BLaER1 (cell line): ENCODE data around the gene PELI2.

Experiments used
- H3K27ac ChIP-seq: shearing (Covaris generic); formaldehyde crosslinking; 2 replicates; pipeline ENCODE4 v1.8.1; 2022
- H3K27me3 ChIP-seq: shearing (Covaris generic); formaldehyde crosslinking; 2 replicates; pipeline ENCODE4 v1.8.1; 2022
- H3K36me3 ChIP-seq: shearing (Covaris generic); formaldehyde crosslinking; 2 replicates; pipeline ENCODE4 v1.8.1; 2022
- H3K4me1 ChIP-seq: shearing (Covaris generic); formaldehyde crosslinking; 2 replicates; pipeline ENCODE4 v1.8.1; 2022
- H3K4me2 ChIP-seq: shearing (Covaris generic); formaldehyde crosslinking; 2 replicates; pipeline ENCODE4 v1.8.1; 2022
- H3K4me3 ChIP-seq: shearing (Covaris generic); formaldehyde crosslinking; 2 replicates; pipeline ENCODE4 v1.8.1; 2022
- H3K9ac ChIP-seq: shearing (Covaris generic); formaldehyde crosslinking; 2 replicates; pipeline ENCODE4 v1.8.1; 2022
- H3K9me3 ChIP-seq: shearing (Covaris generic); formaldehyde crosslinking; 2 replicates; pipeline ENCODE4 v1.8.1; 2022
- H4K20me1 ChIP-seq: shearing (Covaris generic); formaldehyde crosslinking; 2 replicates; pipeline ENCODE4 v1.8.1; 2022
- Cebpa-rat ChIP-seq: shearing (Covaris generic); IDR thresholded peaks from 2 replicates; pipeline ENCODE4 v1.8.1; 2022

PELI2 gene

GRCh38 chr14:56273951-56274350 is 155.7 kb downstream of the PELI2 start:
- H3K27me3 ChIP-seq, result no peaks in the 10 kb centered on the region
- no peaks in the 10 kb centered on the region for H3K9me3 ChIP-seq
- peaks cover 72% of the 10 kb centered on the region for H3K36me3 ChIP-seq
- no peak overlapping the region for H3K4me2 ChIP-seq
- no peaks in the 10 kb centered on the region for H3K4me1 ChIP-seq
- no peak overlapping the region for H3K9ac ChIP-seq
- H4K20me1 ChIP-seq, result peaks cover 90% of the 10 kb centered on the region
- H3K27ac ChIP-seq, result no peak overlapping the region
- TF ChIP-seq Cebpa-rat, result no peak
- no peak overlapping the region for H3K4me3 ChIP-seq

DNA sequence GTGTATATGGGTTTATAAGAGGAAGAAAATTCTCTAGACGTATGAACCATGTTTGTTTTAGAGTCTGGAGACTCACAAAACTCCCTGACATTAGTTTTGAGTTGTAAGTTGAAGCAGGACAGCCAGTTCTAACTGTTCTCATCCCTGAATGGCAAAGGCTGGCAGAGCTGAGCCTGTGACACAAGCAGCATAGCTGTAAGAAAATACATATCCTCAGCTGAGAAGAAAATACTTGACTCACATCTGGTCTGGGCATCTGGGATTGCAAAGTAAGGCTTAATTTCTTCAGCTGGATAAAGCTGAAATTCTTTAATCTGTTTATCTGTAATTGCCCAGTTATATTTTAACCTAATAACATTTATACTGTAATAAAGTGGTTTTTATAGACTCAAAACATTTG is 156.3 kb downstream of the PELI2 start:
- H3K9ac ChIP-seq, result no peak overlapping the region
- no peaks in the 10 kb centered on the region for H3K4me1 ChIP-seq
- H3K36me3 ChIP-seq, result peaks cover 66% of the 10 kb centered on the region
- no peaks in the 10 kb centered on the region for H3K27me3 ChIP-seq
- peaks cover 84% of the 10 kb centered on the region for H4K20me1 ChIP-seq
- H3K4me3 ChIP-seq, result no peak overlapping the region
- no peak overlapping the region for H3K27ac ChIP-seq
- H3K4me2 ChIP-seq, result no peak overlapping the region
- no peaks in the 10 kb centered on the region for H3K9me3 ChIP-seq
- TF ChIP-seq Cebpa-rat, result no peak

GRCh38 chr14:56276108-56276507 is 157.9 kb downstream of the PELI2 start:
- H3K4me1 ChIP-seq, result no peaks in the 10 kb centered on the region
- peaks cover 60% of the 10 kb centered on the region for H3K36me3 ChIP-seq
- TF ChIP-seq Cebpa-rat, result no peak
- no peaks in the 10 kb centered on the region for H3K27me3 ChIP-seq
- no peaks in the 10 kb centered on the region for H3K9me3 ChIP-seq
- no peak overlapping the region for H3K27ac ChIP-seq
- no peak overlapping the region for H3K9ac ChIP-seq
- H3K4me3 ChIP-seq, result no peak overlapping the region
- peaks cover 68% of the 10 kb centered on the region for H4K20me1 ChIP-seq
- H3K4me2 ChIP-seq, result no peak overlapping the region

DNA sequence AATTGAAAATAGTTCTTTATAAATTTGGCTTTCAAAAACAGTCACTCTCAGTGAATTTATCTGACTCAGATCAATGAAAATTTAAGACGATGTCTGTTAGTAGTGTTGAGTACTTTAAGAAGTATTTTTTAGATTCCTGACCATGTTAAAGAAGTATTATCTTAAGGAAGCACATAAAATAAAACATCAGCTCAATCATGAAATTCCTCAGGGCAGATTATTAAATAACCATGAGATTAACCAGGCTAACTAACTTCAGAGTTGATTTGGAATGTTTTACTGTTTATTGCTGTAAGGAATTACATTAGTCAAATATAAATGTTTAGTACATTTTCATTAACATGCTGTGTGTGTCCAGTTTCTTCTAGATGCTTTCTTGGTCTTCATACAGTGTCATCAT is 160.2 kb downstream of the PELI2 start:
- Histone ChIP-seq H4K20me1 (peaks cover 45% of the 10 kb centered on the region), H3K4me1 (no peaks in the 10 kb centered on the region), H3K27me3 (no peaks in the 10 kb centered on the region), H3K4me2 (no peak overlapping the region), H3K27ac (no peak overlapping the region), H3K36me3 (peaks cover 51% of the 10 kb centered on the region), H3K4me3 (no peak overlapping the region), H3K9me3 (no peaks in the 10 kb centered on the region), H3K9ac (no peak overlapping the region)
- no peak for TF ChIP-seq Cebpa-rat

DNA sequence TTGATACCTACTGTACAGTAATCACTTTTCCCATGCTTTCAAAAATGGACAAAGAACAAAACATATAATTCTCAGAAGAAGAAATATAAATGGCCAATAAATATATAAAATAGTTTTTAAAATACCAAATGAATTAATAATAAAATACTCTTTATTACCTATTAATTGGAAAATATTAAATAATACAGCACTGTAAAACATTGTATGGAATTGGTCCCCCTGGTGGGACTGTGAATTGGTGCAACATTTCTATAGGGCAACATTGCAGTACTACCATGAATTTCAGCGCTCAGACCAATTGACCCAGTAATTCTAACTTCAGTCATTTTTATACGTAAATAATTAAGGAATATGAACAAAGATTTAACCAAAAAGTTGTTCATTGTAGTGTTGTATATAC is 162.6 kb downstream of the PELI2 start:
- H3K27ac ChIP-seq, result no peak overlapping the region
- no peak overlapping the region for H3K9ac ChIP-seq
- TF ChIP-seq Cebpa-rat, result no peak
- H3K4me2 ChIP-seq, result no peak overlapping the region
- peaks cover 52% of the 10 kb centered on the region for H3K36me3 ChIP-seq
- H3K4me1 ChIP-seq, result no peaks in the 10 kb centered on the region
- H3K9me3 ChIP-seq, result no peaks in the 10 kb centered on the region
- peaks cover 37% of the 10 kb centered on the region for H4K20me1 ChIP-seq
- no peak overlapping the region for H3K4me3 ChIP-seq
- no peaks in the 10 kb centered on the region for H3K27me3 ChIP-seq

DNA sequence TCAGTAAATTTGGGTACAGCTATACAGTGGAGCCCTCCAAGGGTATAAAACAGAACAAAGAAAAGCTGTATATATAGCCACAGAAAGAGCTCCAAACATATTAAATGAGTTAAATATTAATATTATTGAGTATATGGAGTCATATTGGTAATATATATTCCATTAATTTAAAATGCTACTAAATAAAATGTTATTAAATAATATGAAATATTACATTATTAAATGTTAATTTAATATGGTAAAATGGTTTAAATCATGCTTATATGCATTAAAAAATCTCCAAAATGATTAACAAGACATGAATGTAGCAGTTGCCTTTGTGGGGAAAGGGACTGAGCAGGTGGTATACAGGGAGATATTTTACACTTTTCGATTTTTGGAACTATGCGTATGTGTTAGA is 164.0 kb downstream of the PELI2 start:
- no peak for TF ChIP-seq Cebpa-rat
- no peak overlapping the region for H3K9ac ChIP-seq
- H3K27ac ChIP-seq, result no peak overlapping the region
- H3K4me1 ChIP-seq, result no peaks in the 10 kb centered on the region
- H4K20me1 ChIP-seq, result peaks cover 29% of the 10 kb centered on the region
- H3K36me3 ChIP-seq, result peaks cover 45% of the 10 kb centered on the region
- no peaks in the 10 kb centered on the region for H3K27me3 ChIP-seq
- no peaks in the 10 kb centered on the region for H3K9me3 ChIP-seq
- no peak overlapping the region for H3K4me2 ChIP-seq
- no peak overlapping the region for H3K4me3 ChIP-seq

DNA sequence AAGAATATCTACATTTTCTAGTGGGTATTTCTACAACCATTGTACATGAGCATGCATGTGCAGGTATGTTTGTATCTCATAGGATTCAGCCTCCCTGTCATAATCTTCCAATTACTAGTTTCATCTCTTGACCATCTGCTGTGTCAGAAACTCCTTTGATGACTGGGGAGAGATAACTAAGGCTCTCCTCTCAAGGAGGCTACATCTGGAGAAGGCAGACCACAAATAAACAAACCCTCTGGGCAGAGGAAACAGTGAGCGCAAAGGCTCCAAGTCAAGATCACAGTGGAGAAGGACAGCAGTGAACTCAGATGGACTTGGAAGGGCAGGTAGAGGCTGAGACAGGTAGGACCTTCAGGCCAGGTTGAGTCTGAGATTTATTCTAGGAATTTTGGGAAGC is 166.4 kb downstream of the PELI2 start:
- peaks cover 61% of the 10 kb centered on the region for H3K36me3 ChIP-seq
- H3K27ac ChIP-seq, result no peak overlapping the region
- no peaks in the 10 kb centered on the region for H3K27me3 ChIP-seq
- no peak overlapping the region for H3K4me2 ChIP-seq
- peaks cover 22% of the 10 kb centered on the region for H4K20me1 ChIP-seq
- H3K4me1 ChIP-seq, result no peaks in the 10 kb centered on the region
- no peaks in the 10 kb centered on the region for H3K9me3 ChIP-seq
- H3K4me3 ChIP-seq, result no peak overlapping the region
- no peak overlapping the region for H3K9ac ChIP-seq
- no peak for TF ChIP-seq Cebpa-rat

DNA sequence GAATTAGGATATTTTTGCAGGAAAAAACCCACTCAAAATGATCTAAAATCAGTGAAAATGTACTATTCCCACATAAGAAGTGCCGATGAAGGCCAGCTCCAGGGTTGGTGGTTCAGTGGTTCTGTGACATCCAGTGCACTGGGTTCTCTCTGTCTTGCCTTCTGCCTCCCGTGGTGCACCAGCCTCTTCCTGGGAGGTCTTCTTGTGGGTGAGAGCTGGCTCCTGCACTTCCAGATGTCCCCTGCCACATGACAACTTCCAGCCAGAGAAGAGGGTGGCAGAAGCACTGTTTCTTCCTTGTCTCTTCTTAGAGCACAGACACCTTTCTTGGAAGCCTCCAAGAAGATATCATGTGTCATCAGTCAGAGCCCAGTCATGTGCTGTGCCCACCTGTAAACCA is 170.9 kb downstream of the PELI2 start:
- TF ChIP-seq Cebpa-rat, result no peak
- H3K9me3 ChIP-seq, result no peaks in the 10 kb centered on the region
- H4K20me1 ChIP-seq, result peaks cover 22% of the 10 kb centered on the region
- no peak overlapping the region for H3K4me2 ChIP-seq
- no peaks in the 10 kb centered on the region for H3K4me1 ChIP-seq
- H3K36me3 ChIP-seq, result peaks cover 88% of the 10 kb centered on the region
- no peak overlapping the region for H3K9ac ChIP-seq
- no peak overlapping the region; the same call in 1 of the 2 replicates for H3K27ac ChIP-seq
- H3K27me3 ChIP-seq, result no peaks in the 10 kb centered on the region
- H3K4me3 ChIP-seq, result no peak overlapping the region

DNA sequence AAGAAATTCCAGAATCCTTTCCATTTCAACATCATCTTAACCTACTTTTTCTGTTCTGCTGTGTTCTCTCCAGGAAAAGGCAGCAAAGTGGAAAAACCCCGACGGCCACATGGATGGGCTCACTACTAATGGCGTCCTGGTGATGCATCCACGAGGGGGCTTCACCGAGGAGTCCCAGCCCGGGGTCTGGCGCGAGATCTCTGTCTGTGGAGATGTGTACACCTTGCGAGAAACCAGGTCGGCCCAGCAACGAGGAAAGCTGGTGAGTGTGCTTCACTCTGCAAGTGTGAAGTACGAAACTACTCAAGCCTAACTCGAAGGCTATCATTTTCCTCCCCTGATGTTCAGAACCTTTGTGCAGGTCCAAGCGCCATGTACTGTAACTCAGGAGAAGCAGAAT is 172.0 kb downstream of the PELI2 start:
- no peak overlapping the region for H3K9ac ChIP-seq
- H4K20me1 ChIP-seq, result peaks cover 16% of the 10 kb centered on the region
- peaks cover 88% of the 10 kb centered on the region for H3K36me3 ChIP-seq
- no peak overlapping the region for H3K4me2 ChIP-seq
- no peaks in the 10 kb centered on the region for H3K27me3 ChIP-seq
- no peaks in the 10 kb centered on the region for H3K4me1 ChIP-seq
- no peak for TF ChIP-seq Cebpa-rat
- no peak overlapping the region for H3K4me3 ChIP-seq
- H3K9me3 ChIP-seq, result no peaks in the 10 kb centered on the region
- H3K27ac ChIP-seq, result no peak overlapping the region

- H3K36me3 ChIP-seq, result peaks cover 96% of the 10 kb centered on the region
- no peak overlapping the region for H3K4me2 ChIP-seq
- no peak overlapping the region for H3K4me3 ChIP-seq
- no peaks in the 10 kb centered on the region for H3K27me3 ChIP-seq
- TF ChIP-seq Cebpa-rat, result no peak
- no peak overlapping the region for H3K9ac ChIP-seq
- H3K27ac ChIP-seq, result no peak overlapping the region
- H3K9me3 ChIP-seq, result no peaks in the 10 kb centered on the region
- no peaks in the 10 kb centered on the region for H3K4me1 ChIP-seq
- peaks cover 12% of the 10 kb centered on the region; the same call in 1 of the 2 replicates for H4K20me1 ChIP-seq
Observed at GRCh38 chr14:56292970-56293369, 174.8 kb downstream of the PELI2 start.

DNA sequence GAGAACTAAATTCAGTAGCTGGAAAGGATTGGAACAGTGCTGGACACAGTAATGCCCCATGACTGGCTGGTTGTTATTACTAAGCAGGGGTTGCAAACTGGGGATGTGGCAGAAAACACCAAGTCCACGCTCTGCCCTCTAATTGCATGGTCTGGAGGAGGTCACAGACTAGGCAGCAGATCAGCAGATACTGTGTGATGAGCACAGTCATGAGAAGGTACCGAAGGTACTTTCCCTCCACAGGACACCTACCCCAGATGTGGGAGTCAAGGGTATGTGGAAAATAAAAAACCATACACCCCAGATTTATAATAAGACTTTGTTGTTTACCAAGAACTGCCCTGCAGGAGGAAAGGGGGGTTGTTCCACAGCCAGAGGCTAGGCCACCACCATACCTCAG is 175.3 kb downstream of the PELI2 start:
- Histone ChIP-seq H4K20me1 (peaks cover 12% of the 10 kb centered on the region; the same call in 1 of the 2 replicates), H3K4me2 (no peak overlapping the region), H3K27me3 (no peaks in the 10 kb centered on the region), H3K4me3 (no peak overlapping the region), H3K9ac (no peak overlapping the region), H3K4me1 (no peaks in the 10 kb centered on the region), H3K27ac (no peak overlapping the region), H3K36me3 (peaks cover 91% of the 10 kb centered on the region), H3K9me3 (no peaks in the 10 kb centered on the region)
- TF ChIP-seq Cebpa-rat, result no peak
